Parathyroid adenoma (tissue), 2 donors: ENCODE results near the gene FBLN5.

Experiments used
- H2AFZ ChIP-seq: fragments of 300-600 bp; sonication (generic); one replicate; pipeline ENCODE4 v1.7.0; 2017; ENCODE audit warnings: antibody characterized with exemption, mild to moderate bottlenecking
- H3K27ac ChIP-seq: fragments of 300-600 bp; sonication (generic); one replicate; pipeline ENCODE4 v1.7.0; 2017
- H3K27me3 ChIP-seq: fragments of 300-600 bp; sonication (generic); one replicate; pipeline ENCODE4 v1.7.0; 2017; ENCODE audit warnings: low read length; ENCODE audit not compliant: control insufficient read depth, insufficient read depth
- H3K36me3 ChIP-seq: fragments of 300-600 bp; sonication (generic); one replicate; pipeline ENCODE4 v1.7.0; 2017; ENCODE audit warnings: low read length; ENCODE audit not compliant: control insufficient read depth, insufficient read depth
- H3K4me1 ChIP-seq: fragments of 300-600 bp; sonication (generic); one replicate; pipeline ENCODE4 v1.7.0; 2017; ENCODE audit warnings: control low read depth
- H3K4me2 ChIP-seq: fragments of 300-600 bp; sonication (generic); one replicate; pipeline ENCODE4 v1.7.0; 2017; ENCODE audit warnings: low read length
- H3K4me3 ChIP-seq: fragments of 300-600 bp; sonication (generic); one replicate; pipeline ENCODE4 v1.7.0; 2017; ENCODE audit warnings: low read depth, low read length
- H3K79me2 ChIP-seq: fragments of 300-600 bp; sonication (generic); one replicate; pipeline ENCODE4 v1.7.0; 2017; ENCODE audit warnings: control low read depth
- H3K9ac ChIP-seq: fragments of 300-600 bp; sonication (generic); one replicate; pipeline ENCODE4 v1.7.0; 2017; ENCODE audit warnings: mild to moderate bottlenecking
- H3K9me3 ChIP-seq: fragments of 300-600 bp; sonication (generic); one replicate; pipeline ENCODE4 v1.7.0; 2017; ENCODE audit warnings: low read length; ENCODE audit not compliant: control insufficient read depth
- CTCF ChIP-seq: fragments of 300-600 bp; sonication (generic); IDR thresholded peaks from one replicate; pipeline ENCODE4 v1.7.0; 2017; ENCODE audit warnings: antibody characterized with exemption, mild to moderate bottlenecking
- donor health status: primary hyperparathyroidism.

Gene FBLN5

GRCh38 chr14:91857614-91858013, 89.9 kb downstream of the FBLN5 start:
- Histone ChIP-seq H3K79me2 (no peaks in the 10 kb centered on the region), H3K9ac (no peak overlapping the region), H3K4me2 (no peak overlapping the region), H2AFZ (no peak overlapping the region), H3K9me3 (no peaks in the 10 kb centered on the region), H3K27ac (no peak overlapping the region), H3K36me3 (no peaks in the 10 kb centered on the region), H3K4me1 (peaks cover 8% of the 10 kb centered on the region), H3K27me3 (no peaks in the 10 kb centered on the region), H3K4me3 (no peak overlapping the region)
- no peak for TF ChIP-seq CTCF

- TF ChIP-seq CTCF, result no peak
- H3K27ac ChIP-seq, result no peak overlapping the region
Observed at GRCh38 chr14:91854327-91854934, 93.1 kb downstream of the FBLN5 start.

GRCh38 chr14:91851563-91851962, 95.9 kb downstream of the FBLN5 start:
- no peak for TF ChIP-seq CTCF
- Histone ChIP-seq H3K9me3 (no peaks in the 10 kb centered on the region), H3K27ac (no peak overlapping the region), H2AFZ (no peak overlapping the region), H3K36me3 (no peaks in the 10 kb centered on the region), H3K4me1 (peaks cover 4% of the 10 kb centered on the region), H3K79me2 (no peaks in the 10 kb centered on the region), H3K4me3 (no peak overlapping the region), H3K9ac (no peak overlapping the region), H3K4me2 (no peak overlapping the region), H3K27me3 (no peaks in the 10 kb centered on the region)

More at GRCh38 chr14:91854327-91854934, 93.1 kb downstream of the FBLN5 start:
- Histone ChIP-seq H3K27me3 (no peaks in the 10 kb centered on the region), H3K36me3 (no peaks in the 10 kb centered on the region), H3K4me2 (no peak overlapping the region), H3K4me1 (peaks cover 4% of the 10 kb centered on the region), H3K79me2 (no peaks in the 10 kb centered on the region), H3K9me3 (no peaks in the 10 kb centered on the region), H2AFZ (no peak overlapping the region), H3K4me3 (no peak overlapping the region), H3K9ac (no peak overlapping the region)

- H3K9ac ChIP-seq, result no peak overlapping the region
Observed at GRCh38 chr14:91848504-91849001, 98.9 kb downstream of the FBLN5 start.

More at GRCh38 chr14:91848504-91849001, 98.9 kb downstream of the FBLN5 start:
- TF ChIP-seq CTCF, result no peak
- H3K4me3 ChIP-seq, result no peak overlapping the region
- no peaks in the 10 kb centered on the region for H3K79me2 ChIP-seq
- no peaks in the 10 kb centered on the region for H3K36me3 ChIP-seq
- H3K9me3 ChIP-seq, result no peaks in the 10 kb centered on the region
- H3K27me3 ChIP-seq, result no peaks in the 10 kb centered on the region
- no peak overlapping the region for H3K27ac ChIP-seq
- peaks cover 4% of the 10 kb centered on the region for H3K4me1 ChIP-seq
- H2AFZ ChIP-seq, result no peak overlapping the region
- H3K4me2 ChIP-seq, result no peak overlapping the region
